Measurements from ENCODE around the gene SLC16A11.
A peak's percentile ranks its signal among the peaks of the same experiment; 100 is the strongest.
"Not testable (repeated sequence)": the region's sequence is repeated elsewhere in the genome, so short reads cannot be mapped to it uniquely, and the experiment has no call there.

SLC16A11 gene

DNA sequence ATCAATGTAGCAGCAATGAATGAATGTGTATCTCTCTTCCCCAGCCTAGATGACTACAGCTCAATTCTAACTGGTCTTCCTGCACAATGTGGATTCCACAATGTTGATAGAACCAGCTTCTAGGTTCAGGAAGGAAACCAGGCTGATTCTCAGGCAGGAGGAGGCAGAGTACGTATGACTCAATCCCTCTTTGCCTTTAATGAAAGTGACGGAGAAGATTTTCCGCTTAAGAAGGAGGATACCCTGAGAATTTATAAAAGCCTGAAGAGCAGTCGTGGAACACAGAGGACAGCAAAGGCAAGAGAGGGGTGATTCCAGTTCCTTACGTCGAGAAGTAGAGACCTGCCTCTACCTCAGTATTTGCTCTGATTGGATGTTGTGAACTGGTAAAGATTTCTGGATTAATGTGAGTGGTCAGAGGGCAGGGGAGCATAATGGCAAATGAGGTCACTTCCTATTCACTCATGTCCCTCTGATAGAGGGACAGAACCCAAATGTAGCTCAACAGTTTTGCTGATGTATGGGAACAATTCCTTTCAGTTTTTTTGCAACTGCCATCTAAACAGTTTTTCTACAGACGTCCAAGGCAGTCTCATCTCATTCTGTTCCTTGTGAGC, 15.0 kb upstream of the SLC16A11 start:
- FAIRE-seq: no peak

DNA sequence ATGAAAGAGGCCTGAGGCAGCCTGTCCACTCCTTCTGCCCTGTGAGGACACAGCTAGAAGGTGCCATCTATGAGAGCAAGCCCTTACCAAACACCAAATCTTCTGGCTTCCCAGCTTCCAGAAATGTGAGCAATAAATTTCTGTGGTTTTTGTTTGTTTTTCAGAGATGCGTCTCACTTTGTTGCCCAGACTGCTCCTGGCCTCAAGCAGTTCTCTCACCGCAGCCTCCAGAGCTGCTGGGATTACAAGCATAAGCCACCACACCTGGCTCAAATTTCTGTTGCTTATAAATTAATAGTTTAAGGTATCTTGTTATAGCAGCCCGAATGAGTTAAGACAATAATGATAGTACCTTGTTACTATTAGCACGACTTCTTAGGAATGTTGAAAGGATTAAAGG, 12.5 kb upstream of the SLC16A11 start:
- FAIRE-seq: no peak

DNA sequence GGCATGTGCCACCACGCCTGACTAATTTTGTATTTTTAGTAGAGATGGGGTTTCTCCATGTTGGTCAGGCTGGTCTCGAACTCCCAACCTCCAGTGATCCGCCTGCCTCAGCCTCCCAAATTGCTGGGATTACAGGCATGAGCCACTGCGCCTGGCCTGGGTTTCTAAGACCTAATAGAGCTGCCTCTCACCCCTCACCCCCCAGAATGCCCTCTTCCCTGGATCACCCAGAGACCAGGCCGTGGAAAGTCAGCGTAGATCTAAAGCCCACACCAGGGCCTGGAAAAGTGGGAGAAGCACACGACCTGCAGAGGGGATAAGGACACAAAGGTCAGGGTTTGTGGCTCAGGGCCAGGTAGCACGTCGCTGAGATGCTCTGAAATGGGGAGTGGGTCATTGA, 6.7 kb upstream of the SLC16A11 start:
- FAIRE-seq: not testable (repeated sequence)

DNA sequence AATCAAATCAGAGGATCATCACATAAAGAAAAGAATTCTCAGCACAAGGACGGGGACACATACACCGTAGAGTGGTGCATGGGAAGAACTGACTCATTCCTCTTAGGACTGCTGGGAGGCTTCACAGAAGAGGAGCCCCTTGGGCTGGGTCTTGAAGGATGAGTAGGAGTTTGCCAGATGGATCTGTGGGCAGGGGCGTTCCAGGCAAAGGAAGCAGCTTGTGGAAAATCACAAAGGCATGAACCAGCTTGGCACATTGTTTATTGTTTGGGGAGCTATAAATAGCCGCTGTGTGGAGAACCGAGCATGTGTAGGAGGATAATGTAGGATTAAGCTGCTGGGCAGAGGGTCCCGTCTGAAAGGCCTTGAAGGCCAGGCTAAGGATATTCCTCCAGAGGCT, 5.1 kb upstream of the SLC16A11 start:
- FAIRE-seq: no peak

DNA sequence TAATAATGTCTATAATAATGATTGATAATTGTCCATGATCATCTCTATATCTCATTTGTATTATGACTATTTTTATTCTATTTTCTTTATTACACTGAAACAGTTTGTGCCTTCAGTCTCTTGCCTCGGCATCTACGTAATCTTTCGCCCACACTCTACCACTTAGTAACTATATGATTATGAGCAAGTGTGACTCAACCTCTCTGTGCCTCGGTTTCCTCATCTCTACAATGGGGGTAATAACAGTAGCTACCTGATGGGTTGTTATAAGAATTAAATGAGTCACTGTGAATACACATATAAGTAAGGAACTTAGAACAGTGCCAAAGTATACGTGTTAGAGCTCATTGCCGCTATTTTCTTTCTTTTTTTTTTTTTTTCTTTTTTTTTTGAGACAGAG, 3.7 kb upstream of the SLC16A11 start:
- no peak for FAIRE-seq

DNA sequence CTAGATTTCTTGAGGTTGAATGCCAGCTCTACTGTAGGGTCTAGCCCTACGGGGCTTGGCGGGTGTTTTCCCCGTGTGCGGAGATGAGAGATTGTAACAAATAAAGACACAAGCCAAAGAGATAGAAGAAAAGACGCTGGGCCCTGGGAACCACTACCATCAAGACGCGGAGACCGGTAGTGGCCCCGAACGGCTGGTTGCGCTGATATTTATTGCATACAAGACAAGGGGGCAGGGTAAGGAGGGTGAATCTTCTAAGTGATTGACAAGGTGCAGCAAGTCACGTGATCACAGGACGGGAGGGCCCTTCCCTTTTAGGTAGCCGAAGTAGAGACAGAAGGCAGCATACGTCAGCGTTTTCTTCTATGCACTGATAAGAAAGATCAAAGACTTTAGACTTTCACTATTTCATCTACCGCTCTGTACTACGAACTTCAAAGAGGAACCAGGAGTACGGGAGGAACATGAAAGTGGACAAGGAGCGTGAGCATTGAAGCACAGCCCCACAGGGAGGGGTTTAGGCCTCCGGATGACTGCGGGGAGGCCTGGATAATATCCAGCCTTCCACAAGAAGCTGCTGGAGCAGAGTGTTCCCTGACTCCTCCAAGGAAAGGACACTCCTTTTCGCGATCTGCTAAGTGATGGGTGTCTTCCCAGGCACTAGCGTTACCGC, 3.0 kb upstream of the SLC16A11 start:
- FAIRE-seq: not testable (repeated sequence)

DNA sequence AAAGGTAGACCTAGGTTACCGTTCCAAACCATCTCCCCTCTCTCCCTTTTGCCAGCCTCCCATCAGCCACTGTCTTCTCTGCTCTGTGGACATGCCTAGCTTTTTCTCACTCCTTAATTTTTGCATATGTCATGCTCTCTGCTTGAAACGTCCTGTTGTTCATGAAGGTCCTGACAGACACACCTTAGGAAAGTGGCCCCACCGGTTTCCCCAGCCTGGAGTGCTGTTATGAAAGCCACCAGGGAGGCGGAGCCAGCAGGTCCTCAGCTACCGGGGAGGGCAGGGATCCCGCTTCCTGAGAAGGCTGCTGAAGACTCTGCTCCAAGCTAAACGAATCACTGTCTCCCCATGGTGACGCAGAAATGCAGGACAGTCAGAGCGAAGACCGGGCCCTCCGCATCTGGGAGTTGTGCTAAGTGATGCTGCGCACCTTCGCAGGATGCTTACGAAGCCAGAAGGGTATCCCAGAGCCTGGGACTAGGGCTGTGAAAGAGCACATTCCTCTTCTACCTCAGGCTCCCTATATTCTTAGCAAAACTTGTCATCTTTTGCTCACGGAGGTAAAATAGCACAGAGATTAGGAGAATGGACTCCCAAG, 2.3 kb upstream of the SLC16A11 start:
- no peak for FAIRE-seq

DNA sequence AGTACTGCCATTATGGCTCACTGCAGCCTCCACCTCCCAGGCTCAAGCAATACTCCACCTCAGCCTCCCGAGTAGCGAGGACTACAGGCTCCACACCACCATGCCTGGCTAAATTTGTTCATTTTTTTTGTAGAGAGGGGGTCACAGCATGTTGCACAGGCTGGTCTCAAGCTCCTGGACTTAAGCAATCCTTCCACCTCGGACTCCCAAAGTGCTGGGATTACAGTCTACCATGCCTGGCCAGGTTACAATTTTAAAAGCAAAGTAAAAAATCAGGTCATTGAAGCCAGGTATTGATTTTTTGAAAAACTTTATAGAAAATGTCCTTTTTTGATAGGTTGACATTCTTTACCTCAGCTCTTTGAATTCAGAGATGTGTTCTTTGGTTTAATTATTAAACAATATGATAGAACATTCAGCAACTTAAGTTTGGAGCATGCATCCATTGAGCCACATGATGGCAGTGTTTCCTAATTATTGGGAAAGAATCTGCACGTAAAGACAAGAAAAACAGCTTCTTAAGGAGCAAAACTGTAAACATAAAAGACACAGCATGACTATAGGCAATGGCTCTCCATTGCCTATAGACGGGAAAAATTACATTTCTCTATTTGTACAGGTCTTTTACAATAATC, 1.7 kb upstream of the SLC16A11 start:
- FAIRE-seq: peak; percentile 86

DNA sequence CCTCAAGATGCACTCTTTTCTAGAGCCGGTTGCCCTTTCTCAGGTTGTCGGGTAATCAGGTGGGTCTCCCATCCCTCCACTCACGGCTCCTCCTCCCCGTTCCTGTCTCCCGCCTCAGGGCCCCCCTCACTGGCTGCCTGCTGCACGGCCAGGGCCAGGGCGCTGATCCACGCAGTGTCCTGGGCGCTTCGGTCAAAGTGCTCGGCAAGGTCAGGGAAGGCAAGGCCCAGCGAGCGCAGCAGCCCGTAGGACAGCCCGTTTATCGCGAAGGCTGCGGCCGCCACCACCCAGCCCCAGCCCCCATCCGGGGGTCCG, 753 bp downstream of the SLC16A11 start:
- FAIRE-seq: no peak

DNA sequence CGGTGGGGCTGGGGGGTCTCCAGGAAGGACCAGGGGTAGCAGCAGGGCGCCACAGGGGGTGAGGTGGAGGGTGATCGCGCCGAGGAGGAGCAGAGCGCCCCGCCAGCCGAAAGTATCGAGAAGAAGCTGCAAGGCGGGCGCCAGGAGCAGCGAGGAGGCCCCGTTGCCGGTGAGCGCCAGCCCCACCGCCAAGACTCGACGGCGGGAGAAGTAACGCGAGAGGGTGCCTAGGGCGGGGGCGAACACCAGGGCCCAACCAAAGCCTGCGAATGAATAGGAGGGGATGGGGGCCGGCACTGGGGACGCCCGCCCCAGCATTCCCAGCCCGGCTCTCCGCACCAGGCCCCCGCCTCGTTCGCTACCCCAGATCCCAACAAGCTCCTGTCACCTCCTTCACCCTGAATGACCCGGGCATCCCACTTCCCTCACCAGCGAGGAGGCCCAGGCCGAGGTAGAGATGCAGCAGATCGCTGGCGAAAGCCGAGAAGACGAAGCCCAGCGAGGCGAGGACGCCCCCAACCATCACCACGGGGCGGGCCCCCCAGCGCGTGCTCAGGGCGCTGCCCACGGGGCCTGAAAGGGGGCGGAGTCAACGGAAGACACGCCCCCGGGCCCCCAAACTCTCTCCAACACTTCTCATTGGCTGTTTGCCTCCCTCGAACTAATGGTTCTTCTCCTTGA, 1.3 kb downstream of the SLC16A11 start:
- no peak for FAIRE-seq

DNA sequence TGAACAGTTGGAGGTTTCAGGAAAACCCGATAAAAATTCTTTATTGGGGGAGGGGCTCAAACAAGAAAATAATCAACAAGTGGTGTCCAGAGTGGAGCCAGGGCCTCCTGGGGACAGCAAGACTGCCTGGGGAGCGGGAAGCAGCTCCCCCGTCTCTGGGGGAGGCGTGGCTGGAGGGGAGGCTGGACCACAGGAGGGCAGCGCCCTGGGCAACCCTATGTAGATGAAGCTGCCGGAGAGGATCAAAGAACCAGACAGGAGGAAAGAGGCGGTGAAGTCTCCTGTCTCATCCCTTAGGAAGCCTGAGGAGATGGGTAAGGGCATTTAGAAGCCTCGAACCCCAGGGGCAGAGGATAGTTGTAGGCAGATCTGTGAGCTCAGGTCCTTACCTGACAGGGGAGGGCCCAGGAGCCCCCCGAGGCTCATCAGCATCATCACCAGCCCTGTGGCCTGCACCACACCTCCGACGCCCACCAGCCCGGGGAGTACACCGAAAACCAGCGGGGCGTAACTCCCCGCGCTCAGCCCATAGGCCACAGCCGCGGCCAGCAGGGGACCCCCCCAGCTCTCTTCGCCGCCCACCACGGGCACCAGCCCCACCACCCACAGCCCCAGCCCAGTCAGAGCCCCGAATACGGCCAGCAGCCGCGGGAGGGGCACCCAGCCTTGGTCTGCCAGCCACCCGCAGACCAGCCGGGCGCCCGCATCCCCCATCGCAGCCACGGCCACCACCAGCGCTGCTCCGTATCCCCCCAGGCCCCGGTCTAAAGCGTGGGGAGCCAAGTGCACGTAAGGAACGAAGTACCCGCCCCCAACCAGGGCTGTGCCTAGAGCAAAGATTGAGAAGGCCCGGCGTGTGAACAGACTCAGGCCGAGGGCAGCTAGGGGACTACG, 2.0 kb downstream of the SLC16A11 start:
- no peak for FAIRE-seq

DNA sequence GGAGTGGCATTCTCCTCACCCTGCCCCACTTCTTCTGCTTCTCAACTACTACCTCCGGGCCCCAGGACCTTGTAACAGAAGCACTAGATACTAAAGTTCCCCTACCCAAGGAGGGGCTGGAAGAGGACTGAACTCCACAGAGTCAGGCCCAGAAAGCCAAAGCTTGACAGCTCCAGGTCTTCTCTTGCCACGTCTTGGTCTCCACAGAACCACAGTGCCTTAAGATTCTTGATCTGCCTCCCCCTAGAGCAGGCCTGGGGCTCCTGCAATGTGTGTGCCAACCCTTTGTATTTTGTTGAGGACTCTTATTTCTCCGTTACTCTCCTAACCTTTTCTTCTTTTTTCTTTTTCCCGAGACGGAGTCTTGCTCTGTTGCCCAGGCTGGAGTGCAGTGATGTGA, 4.1 kb downstream of the SLC16A11 start:
- FAIRE-seq: no peak

DNA sequence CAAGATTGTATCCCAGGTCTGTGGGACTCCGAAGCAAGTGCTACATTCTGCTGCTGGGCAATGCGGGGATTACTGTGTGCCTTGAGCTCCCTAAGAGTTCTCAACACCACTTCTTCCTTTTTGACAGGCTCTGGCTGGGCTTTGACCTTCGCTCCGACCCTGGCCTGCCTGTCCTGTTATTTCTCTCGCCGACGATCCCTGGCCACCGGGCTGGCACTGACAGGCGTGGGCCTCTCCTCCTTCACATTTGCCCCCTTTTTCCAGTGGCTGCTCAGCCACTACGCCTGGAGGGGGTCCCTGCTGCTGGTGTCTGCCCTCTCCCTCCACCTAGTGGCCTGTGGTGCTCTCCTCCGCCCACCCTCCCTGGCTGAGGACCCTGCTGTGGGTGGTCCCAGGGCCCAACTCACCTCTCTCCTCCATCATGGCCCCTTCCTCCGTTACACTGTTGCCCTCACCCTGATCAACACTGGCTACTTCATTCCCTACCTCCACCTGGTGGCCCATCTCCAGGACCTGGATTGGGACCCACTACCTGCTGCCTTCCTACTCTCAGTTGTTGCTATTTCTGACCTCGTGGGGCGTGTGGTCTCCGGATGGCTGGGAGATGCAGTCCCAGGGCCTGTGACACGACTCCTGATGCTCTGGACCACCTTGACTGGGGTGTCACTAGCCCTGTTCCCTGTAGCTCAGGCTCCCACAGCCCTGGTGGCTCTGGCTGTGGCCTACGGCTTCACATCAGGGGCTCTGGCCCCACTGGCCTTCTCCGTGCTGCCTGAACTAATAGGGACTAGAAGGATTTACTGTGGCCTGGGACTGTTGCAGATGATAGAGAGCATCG, 5.6 kb downstream of the SLC16A11 start:
- no peak for FAIRE-seq

DNA sequence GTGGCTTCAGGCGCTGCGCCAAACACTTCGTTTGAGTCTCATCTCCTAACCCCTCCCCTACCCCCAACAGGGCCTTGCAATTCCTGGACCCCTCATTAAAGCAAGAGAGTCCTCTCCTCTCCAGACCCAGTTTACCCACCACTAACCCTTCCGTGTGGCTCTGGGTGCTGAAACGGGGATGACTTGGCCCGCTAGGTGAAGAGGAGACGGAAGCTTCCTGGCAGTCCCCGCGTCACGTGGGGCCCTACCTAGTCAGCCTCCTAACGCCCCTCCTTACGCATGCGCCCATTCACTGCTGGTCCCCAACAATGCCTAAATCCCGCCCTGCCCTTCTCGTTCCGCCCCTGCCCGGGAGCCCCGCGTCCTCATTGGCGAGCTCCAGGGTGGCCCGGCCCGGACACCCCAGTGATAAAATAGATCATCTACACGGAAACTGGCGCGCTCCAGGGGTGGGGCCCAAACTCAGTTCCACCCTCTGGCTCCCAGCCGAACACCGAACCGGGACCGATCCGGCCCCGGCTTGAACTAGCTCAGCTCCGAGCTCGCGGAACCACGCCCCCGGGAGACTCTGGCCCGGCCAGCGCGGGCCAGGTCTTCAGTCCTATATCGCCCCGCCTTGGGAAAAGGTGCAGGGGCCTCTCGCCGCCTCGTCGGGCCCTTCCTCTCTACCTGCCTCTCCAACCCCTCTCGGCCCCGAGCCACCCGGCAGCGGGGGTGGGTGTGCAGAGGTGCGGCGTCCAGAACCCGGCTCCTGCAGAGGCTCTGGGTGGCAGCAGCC, 8.1 kb downstream of the SLC16A11 start, which contains the start of gene SLC16A13:
Gene SLC16A13, plus strand, starts transcription at position 425 of the 778 bp plus-strand sequence. CDS start 368 bp downstream, outside the sequence.
- FAIRE-seq: no peak

DNA sequence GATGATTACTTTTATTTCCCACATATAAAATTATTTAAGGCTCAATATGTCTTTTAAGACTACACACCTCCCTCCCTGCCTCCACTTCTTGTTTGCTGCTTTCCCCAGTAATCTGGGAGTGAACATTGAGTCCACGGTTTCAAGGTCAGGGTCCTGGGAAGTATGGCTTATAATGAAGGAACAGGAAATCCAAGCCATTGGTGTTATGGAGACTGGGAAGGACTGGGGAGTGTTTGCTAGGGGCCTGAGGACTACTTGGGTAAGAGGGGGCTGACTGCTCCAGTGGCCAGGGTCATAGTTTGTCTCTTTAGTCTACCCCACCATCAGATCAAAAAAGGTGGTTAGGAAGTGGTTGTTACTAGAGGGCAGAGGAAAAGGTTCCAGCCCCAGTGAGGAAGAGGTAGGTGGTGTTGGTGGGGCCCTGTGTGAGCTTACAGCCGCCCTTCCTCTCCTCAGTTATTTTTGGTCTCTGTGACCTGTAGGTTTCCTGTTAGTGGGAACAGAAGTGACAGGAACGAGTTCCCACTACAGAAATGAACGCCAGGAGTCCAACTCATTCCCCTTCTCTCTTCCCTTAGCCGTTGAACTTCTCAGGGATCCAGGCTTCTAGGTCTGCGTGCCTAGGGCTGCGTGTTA, 8.8 kb downstream of the SLC16A11 start:
- FAIRE-seq: no peak

DNA sequence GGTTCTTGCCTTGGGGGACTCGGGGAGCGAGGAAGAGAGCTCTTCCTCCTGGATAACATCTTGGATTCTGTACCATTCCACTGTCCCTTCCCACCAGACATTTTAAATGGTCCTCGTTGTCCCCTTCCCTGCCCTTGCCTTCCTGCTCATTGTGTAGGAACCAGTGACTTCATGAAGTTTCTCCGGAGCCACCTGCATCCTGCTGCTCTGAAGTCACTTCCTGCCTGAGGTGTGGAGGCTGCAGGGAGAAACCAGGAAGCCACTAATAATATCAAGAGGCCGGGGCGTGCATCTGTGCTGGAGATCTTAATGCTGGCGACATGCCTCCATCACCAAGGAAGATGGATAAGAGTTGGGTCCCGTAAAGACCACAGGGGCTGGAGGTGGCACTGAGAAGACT, 14.2 kb downstream of the SLC16A11 start:
- FAIRE-seq: no peak

DNA sequence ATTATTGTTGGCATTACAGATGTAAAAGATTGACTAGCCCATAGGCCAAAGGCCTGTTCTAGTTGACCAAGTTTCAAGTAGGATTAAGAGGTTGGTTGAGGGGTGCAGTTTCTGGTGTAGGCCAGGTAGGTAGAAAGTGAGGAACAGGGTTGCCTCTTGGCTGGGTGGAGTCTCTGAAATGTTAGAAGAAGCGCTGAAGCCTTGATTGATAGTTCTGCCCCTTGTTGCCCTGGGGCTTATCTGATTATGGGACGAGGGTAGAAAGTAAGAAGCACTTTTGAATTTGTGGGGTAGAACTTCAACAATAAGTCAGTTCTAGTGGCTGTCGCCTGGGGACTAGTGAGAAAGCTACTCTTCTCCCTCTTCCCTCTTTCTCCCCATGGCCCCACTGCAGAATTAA, 14.8 kb downstream of the SLC16A11 start:
- FAIRE-seq: no peak

DNA sequence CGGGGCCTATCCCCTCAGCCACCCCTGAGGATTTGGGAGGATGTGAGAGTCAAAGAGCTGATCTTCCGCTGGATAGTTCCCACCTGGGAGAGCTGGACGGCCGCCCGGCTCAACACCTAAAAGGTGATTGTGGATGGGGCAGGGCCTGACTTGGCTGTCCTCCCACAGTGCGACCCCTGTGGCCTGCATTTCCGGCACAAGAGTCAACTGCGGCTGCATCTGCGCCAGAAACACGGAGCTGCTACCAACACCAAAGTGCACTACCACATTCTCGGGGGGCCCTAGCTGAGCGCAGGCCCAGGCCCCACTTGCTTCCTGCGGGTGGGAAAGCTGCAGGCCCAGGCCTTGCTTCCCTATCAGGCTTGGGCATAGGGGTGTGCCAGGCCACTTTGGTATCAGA, 16.6 kb downstream of the SLC16A11 start:
- no peak for FAIRE-seq

DNA sequence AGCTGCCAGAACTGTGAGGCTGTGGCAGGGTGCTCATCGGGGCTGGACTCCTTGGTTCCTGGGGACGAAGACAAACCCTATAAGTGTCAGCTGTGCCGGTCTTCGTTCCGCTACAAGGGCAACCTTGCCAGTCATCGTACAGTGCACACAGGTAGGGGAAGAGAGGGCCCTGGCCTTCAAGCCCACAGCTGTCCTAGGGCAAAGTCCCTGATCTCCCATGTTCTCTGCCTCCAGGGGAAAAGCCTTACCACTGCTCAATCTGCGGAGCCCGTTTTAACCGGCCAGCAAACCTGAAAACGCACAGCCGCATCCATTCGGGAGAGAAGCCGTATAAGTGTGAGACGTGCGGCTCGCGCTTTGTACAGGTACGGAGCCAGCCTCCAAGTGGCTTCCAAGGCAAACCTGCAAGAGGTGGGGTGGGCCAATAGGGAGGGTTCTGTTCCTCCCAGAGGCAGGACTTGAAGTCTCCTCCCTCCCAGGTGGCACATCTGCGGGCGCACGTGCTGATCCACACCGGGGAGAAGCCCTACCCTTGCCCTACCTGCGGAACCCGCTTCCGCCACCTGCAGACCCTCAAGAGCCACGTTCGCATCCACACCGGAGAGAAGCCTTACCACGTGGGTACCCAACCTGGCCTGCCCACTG, 17.3 kb downstream of the SLC16A11 start:
- no peak for FAIRE-seq

DNA sequence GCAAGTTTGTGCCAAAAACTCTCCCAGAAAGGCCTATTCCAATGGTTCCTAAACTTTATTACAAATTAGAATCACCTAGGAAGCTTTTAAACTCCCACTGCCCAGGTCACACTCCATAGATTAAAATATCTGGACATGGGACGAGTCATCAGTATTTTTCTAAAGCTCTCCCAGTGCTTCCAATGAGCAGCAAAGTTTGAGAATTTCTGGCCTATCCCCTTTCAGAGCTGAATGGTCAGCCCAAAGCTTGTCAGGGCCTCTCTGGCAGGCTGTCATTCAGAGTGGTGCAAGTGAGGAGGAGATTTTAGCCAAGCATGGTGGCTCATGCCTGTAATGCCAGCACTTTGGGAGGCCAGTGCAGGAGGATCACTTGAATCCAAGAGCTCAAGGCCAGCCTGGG, 18.6 kb downstream of the SLC16A11 start:
- FAIRE-seq: no peak
